ENCODE measurements around the gene C3orf18.
A peak's percentile ranks its signal among the peaks of the same experiment; 100 is the strongest.

C3orf18 gene

GRCh38 chr3:50612234-50612882, 44.8 kb upstream of the C3orf18 start:
- H3K4me3 ChIP-seq (ENCODE audit: low read depth, low read length): peak overlapping the region; percentile 94
- DNase-seq (ENCODE audit: low read depth): no peak
- TF ChIP-seq, protein P1, sequence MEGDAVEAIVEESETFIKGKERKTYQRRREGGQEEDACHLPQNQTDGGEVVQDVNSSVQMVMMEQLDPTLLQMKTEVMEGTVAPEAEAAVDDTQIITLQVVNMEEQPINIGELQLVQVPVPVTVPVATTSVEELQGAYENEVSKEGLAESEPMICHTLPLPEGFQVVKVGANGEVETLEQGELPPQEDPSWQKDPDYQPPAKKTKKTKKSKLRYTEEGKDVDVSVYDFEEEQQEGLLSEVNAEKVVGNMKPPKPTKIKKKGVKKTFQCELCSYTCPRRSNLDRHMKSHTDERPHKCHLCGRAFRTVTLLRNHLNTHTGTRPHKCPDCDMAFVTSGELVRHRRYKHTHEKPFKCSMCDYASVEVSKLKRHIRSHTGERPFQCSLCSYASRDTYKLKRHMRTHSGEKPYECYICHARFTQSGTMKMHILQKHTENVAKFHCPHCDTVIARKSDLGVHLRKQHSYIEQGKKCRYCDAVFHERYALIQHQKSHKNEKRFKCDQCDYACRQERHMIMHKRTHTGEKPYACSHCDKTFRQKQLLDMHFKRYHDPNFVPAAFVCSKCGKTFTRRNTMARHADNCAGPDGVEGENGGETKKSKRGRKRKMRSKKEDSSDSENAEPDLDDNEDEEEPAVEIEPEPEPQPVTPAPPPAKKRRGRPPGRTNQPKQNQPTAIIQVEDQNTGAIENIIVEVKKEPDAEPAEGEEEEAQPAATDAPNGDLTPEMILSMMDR (IDR thresholded peaks at IDR 0.05; ENCODE audit: low read depth, low read length): no peak
- TF ChIP-seq POLR2A (IDR thresholded peaks at IDR 0.05; ENCODE audit: extremely low read depth, insufficient read length) (no peak), MYC (IDR thresholded peaks at IDR 0.05; ENCODE audit: low read depth, low read length) (no peak)
- TF ChIP-seq, protein P2, sequence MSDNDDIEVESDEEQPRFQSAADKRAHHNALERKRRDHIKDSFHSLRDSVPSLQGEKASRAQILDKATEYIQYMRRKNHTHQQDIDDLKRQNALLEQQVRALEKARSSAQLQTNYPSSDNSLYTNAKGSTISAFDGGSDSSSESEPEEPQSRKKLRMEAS (IDR thresholded peaks at IDR 0.05; ENCODE audit: low read depth, low read length): peak; percentile 33; the same call in 1 of the 2 replicates

DNA sequence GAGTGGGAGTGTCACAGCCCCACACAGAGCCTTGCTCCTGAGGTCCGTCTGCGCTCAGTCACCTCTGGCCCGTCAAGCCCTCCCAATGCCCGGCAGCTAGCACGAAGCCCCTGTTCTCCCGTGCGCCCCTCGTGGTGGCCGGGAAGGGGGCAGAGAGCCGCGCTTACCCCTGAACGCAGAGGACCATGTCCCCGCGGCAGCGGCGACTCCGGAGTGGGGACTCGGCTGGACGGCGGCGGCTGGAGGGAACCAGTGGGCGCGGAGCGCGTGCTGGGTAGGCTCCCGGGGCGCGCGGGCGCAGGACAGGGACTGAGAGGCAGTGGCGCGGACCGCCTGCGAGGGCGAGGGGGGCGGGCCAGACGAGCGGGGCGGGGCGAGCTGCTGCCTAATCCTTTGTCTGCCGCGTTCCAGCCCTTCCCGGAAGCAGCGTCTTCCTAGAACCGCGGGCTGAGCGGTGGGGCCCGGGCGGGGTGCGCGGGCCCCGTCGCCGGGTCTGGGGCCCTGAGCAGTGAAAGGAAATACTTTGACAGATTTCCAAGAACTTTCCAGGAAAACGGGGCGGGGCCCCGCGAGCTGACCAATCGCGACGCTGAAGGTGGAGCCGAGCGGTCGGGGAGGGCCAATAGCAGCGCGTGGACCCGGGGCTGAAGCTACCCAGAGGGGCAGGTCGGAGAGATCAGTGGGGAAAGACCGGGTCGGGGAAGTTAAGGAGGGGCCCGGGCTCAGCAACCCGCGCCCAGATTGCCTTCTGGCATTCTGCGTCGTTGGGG, 44.1 kb upstream of the C3orf18 start, which contains the start of gene CISH:
Gene CISH (minus strand): TSS at position 311 of the 770 bp plus-strand sequence. CDS start 124 bp downstream, at position 187.
- peak within 1 kb of the TSS; percentile 94 for H3K4me3 ChIP-seq (ENCODE audit: low read depth, low read length)
- TF ChIP-seq POLR2A (IDR thresholded peaks at IDR 0.05; ENCODE audit: extremely low read depth, insufficient read length): peak; percentile 75
- TF ChIP-seq, protein P1 (IDR thresholded peaks at IDR 0.05; ENCODE audit: low read depth, low read length): peak; percentile 4
- TF ChIP-seq, protein P2 (IDR thresholded peaks at IDR 0.05; ENCODE audit: low read depth, low read length): no peak
- TF ChIP-seq MYC (IDR thresholded peaks at IDR 0.05; ENCODE audit: low read depth, low read length): peak; percentile 21; the same call in 1 of the 2 replicates
- DNase-seq (ENCODE audit: low read depth): peak; percentile 95

GRCh38 chr3:50610992-50611463, 43.5 kb upstream of the C3orf18 start:
- no peak for DNase-seq (ENCODE audit: low read depth)
- H3K4me3 ChIP-seq (ENCODE audit: low read depth, low read length): peak overlapping the region; percentile 94
- TF ChIP-seq, protein P2 (IDR thresholded peaks at IDR 0.05; ENCODE audit: low read depth, low read length): no peak
- TF ChIP-seq POLR2A (IDR thresholded peaks at IDR 0.05; ENCODE audit: extremely low read depth, insufficient read length) (no peak), MYC (IDR thresholded peaks at IDR 0.05; ENCODE audit: low read depth, low read length) (no peak)
- TF ChIP-seq, protein P1 (IDR thresholded peaks at IDR 0.05; ENCODE audit: low read depth, low read length): no peak

DNA sequence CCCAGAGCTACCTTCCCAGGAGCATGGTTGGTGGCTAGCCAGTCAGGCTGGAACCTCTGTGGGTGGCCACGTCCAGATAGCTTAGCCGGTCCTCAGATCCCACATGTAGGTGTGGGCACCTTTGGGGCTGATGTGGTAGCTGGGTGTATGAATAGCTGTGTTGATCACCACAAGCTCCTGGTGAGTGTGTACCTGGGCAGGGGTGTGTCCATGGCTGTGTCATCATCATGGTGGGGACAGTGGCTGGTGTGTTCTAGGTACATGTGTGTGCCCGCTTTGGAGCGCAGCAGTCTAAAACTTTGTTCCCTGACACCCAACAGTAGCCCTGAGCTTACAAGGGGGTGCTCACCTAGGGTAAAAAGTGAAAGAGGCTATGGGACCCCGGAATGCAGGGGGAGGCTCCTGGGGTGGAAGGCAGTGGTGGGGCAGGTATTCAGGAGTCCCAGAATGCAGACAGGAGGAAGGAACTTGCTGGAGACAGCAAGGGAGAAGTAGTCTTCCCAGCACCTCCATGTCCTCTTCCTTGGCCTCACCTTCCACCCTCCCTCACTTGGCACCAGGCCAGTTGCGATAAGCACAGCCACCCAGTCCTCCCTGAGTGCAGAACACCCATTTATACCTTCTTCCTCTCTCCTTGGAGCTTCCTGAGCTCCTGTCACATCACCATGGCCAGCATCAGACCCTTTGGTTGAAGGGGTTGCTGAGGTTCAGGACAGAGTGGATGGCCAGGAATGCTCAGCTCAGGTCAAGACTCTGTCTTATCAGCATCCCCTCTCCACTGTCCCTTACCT, 42.8 kb upstream of the C3orf18 start:
- H3K4me3 ChIP-seq (ENCODE audit: low read depth, low read length): peak overlapping the region; percentile 94
- DNase-seq (ENCODE audit: low read depth): peak; percentile 32

GRCh38 chr3:50609763-50610085, 42.2 kb upstream of the C3orf18 start:
- no peak for TF ChIP-seq MYC (IDR thresholded peaks at IDR 0.05; ENCODE audit: low read depth, low read length)
- TF ChIP-seq, protein P2 (IDR thresholded peaks at IDR 0.05; ENCODE audit: low read depth, low read length): no peak
- TF ChIP-seq POLR2A (IDR thresholded peaks at IDR 0.05; ENCODE audit: extremely low read depth, insufficient read length): no peak
- TF ChIP-seq, protein P1 (IDR thresholded peaks at IDR 0.05; ENCODE audit: low read depth, low read length): no peak
- no peak for DNase-seq (ENCODE audit: low read depth)
- peak overlapping the region; percentile 94 for H3K4me3 ChIP-seq (ENCODE audit: low read depth, low read length)

More for the DNA sequence above, 42.8 kb upstream of the C3orf18 start:
- TF ChIP-seq MYC (IDR thresholded peaks at IDR 0.05; ENCODE audit: low read depth, low read length): no peak
- TF ChIP-seq, protein P1 (IDR thresholded peaks at IDR 0.05; ENCODE audit: low read depth, low read length): no peak
- no peak for TF ChIP-seq POLR2A (IDR thresholded peaks at IDR 0.05; ENCODE audit: extremely low read depth, insufficient read length)
- TF ChIP-seq, protein P2 (IDR thresholded peaks at IDR 0.05; ENCODE audit: low read depth, low read length): no peak

Data from NB4 (cell line).